HG02970 (cell line): ENCODE measurements around the gene FBLN1.

ENCODE experiments used
- ATAC-seq: cut with Tn5 transposase; IDR thresholded peaks from one replicate; pipeline ENCODE4 v1.9.1; 2021; ENCODE audit warnings: mild to moderate bottlenecking, moderate library complexity, moderate number of reproducible peaks; ENCODE audit not compliant: unreplicated experiment, low FRiP score

FBLN1 gene

DNA sequence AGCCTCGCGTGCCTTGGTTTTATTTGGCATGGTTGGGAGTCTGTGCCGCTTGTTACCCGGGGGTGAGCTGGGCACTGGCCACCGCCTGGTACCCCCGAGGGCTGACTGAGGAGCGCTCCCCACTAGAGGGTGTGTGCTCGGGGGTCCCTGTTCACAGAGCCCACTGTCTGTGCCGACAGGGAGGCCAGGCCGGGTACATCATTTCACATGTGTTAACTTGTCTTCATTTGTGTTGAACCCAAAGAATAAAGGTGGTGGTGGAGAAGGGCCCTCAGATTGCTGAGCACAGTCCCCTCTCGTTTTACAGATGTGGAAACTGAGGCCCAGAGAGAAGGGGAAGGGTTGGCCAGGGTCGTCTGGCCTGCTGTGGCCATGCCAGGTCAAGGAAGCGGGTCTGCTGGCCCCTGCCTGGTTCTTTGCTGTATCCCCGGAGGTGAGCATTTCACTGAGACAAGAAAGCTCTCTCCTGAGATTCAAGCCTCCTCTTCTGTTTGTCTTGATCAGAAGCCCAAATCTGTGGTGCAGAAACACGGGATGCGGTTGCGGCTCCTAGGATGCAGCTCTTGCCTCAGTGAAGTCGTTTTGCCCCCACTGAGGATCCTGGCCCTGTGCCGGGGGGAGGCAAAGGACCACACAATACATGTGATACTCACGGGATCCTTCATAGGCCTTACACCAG, 60.8 kb downstream of the FBLN1 start:
- ATAC-seq, result no peak

DNA sequence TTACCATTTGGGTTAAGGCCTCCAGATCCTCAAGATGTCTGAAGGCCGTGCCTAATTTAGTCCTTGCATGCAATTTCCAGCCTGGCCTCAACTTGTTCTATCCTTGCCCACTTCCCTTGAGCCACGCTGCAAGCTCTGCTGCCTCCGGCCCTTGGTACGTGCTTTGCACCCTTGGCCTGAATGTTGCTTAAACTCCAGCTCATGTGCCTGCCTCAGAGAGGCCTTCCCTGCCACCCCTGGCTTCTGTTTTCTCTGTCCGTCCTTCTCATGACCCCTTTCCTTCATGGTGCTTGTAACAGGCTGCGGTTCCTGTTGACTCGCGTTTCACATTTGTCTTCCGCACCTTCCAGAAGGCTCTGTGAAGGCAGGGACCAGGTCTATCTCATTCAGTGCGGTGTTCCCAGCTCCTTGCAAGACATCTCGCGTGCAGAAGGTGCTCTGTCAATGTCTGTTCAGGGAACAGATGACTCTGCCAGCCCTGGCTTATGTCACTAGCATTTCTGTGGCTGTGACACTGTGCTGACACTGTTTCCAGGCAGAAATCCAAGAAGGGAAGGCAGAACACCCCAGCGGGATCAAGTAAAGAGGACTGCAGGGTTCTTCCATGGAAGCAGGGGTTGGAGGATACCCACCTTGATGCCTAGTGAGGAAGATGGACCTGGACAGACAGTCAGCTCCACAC, 61.8 kb downstream of the FBLN1 start:
- ATAC-seq, result no peak

GRCh38 chr22:45565171-45565570, 62.5 kb downstream of the FBLN1 start:
- no peak for ATAC-seq

- no peak for ATAC-seq
Observed at GRCh38 chr22:45565973-45566372, 63.3 kb downstream of the FBLN1 start.

- no peak for ATAC-seq
Observed at GRCh38 chr22:45568213-45568612, 65.5 kb downstream of the FBLN1 start.

DNA sequence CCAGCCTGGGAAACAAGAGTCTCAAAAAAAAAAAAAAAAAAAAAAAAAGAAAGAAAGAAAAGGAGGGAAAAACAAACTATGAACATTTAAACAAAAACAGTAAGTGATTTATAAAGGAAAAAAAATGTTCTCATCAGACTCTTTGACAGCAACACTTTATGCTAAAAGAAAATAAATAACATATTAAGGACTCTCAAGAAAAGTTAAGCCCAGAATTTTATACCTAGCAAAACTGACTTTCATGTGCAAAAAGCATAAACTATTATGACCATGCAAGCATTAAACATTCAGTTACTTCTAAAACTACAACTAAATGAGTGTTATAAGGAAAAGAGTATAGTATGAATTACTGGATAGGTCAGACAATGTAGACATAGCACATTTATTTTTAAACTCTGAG, 68.4 kb downstream of the FBLN1 start:
- no peak for ATAC-seq

DNA sequence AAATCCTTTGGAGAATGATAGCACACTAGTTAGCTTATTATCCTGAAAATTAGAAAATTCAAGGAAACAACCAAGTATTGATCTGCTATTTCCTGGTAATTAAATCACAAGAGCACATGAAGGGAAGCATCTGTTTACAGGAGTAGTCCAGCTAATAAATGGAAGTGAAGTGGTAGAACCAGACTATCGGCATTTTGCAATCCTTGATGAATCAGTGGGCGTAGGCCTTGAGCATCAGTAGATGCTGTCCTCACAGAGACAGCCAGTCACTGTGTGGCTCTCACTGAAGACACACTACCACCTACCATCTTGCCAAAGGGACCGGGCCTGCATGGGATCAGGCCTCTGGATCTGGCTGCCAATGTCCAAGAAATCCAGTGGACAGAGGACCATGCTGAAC, 69.8 kb downstream of the FBLN1 start:
- ATAC-seq, result no peak

GRCh38 chr22:45574069-45574703, 71.5 kb downstream of the FBLN1 start:
- no peak for ATAC-seq

- ATAC-seq, result no peak
Observed at GRCh38 chr22:45575173-45575572, 72.5 kb downstream of the FBLN1 start.

GRCh38 chr22:45575607-45576272, 73.1 kb downstream of the FBLN1 start:
- ATAC-seq, result no peak

DNA sequence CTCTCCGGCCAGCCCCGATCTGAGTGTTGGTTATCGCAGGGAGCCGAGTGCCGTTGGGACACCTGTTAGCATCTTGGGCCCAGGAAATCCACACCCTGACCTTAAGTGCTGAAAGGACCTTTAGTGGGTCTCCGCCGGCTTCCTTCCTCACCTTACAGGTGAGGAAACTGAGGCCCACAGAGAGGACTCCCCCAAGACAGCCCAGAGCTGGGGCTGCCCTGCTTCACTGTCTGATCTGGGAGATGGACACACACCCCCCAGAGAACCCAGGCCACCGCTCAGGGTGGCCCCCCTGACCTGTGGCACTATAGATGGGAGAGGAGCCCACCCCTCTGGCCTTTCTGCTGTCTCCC, 73.6 kb downstream of the FBLN1 start:
- no peak for ATAC-seq

DNA sequence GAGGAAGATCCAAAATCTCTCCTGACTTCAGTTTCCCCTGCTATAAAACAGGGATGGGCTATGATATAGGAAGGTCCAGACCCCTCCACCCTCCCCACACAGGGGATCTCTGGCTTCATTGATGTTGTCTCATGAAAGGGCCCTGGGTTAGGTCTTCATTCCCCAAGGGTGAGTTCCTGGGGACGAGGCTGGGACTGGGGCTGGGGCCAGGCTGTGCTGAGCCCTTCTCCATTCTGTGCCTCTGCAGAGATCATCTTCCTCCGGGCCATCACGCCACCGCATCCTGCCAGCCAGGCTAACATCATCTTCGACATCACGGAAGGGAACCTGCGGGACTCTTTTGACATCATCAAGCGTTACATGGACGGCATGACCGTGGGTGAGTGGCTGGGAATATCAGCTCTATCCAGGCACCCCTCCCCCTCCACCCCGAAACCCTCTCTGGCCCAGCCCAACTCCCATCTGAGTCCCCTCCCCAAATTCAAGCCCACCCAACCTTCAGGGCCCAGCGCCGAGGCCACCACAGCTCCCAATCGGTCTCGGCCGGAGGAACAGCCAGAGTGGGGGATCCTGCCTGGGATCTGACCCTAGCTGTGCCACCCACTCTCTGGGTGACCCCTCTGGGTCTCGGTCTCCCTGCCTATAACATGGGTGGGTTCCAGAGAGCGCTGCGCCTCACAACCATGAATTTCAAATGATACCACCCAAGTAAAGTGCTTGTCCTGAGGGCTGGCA, 74.2 kb downstream of the FBLN1 start:
- ATAC-seq, result no peak

DNA sequence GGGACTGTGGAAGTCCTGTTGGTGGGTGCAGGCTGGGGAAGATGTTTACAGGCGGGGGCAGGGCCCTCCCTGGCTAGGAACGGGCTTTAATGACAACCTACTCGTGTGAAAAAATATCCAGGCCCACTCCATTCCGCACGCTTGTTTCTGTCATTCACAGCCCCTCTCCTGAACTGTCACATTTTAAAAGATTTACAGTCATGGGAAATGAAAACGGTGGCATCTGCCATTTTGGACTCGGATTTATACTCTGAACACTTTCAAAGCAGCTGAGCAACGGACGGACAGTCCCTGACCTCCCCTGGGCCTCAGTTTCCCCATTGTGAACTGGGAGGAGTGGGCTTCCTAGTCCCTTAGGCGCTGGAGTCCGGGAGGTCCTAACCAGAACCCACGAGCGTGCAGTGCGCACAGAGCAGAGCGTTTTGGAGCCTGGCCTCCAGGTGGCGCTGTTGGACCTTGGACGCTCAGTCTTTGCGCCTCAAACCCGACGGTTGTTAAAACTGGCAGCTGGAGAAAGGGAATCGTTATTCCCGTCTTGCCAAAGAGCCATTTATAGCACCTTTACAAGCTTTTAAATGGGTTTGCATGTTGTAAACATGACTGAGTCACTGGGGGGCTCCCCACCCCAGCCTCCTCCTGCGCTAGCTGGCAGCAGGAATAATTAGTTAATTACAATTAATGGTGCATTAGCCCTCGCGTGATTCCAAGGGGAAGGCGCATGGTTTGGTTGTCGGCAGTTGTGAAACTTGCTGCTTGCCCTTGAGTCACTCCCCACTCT, 75.3 kb downstream of the FBLN1 start:
- ATAC-seq, result no peak

GRCh38 chr22:45578524-45579147, 76.0 kb downstream of the FBLN1 start:
- no peak for ATAC-seq

DNA sequence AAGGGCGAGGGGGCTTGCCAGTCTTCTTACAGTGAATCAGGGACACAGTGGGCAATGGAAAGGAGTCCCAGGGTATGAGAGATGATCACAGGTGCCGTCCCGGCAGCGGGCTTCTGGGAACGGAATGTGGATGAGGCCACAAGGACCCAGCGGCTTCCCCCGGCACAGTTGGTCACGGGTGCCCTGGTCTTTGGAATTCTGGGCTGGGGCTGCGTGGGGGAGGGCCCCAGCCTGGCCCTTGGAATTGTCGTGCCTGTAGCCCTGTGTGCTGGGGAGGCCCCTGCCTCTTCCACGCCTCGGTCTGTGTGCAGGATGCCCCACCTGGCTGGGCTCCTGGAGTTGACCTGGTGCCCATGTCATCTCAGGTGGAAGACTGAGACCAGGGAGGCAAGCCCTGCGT, 76.6 kb downstream of the FBLN1 start:
- no peak for ATAC-seq

- ATAC-seq, result no peak
Observed at GRCh38 chr22:45579806-45580725, 77.4 kb downstream of the FBLN1 start.

DNA sequence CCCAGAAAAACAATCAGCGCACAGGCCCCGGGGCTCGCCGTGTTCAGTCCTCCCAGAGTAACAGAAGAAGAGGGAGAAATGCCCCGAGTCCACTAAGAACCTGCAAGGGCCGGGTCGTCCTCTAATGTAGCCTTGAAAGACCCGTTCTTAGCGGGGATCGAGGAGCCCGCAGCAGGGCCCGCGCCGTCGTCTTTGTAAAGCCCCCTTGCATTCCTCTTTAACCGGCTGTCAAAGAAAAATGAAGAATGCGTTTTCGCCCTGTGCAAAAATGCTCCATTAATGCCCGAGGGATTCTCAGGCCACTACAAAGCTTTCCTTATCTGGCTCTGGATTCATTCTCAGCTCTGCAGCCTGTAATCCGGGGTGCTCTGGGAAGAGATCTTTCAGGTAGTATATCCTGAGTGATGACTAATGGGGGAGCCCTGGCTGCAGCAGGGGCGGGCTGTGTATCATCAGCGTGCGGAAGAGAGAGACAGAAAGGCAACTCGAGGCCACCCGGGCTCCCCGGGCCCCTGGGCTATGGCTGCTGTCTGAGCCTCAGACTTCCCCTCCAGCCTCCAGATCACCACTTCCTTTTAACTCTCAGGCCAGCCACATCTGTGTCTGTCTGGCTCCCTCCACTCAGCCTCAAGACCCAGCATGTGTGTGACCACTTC, 78.2 kb downstream of the FBLN1 start:
- no peak for ATAC-seq

DNA sequence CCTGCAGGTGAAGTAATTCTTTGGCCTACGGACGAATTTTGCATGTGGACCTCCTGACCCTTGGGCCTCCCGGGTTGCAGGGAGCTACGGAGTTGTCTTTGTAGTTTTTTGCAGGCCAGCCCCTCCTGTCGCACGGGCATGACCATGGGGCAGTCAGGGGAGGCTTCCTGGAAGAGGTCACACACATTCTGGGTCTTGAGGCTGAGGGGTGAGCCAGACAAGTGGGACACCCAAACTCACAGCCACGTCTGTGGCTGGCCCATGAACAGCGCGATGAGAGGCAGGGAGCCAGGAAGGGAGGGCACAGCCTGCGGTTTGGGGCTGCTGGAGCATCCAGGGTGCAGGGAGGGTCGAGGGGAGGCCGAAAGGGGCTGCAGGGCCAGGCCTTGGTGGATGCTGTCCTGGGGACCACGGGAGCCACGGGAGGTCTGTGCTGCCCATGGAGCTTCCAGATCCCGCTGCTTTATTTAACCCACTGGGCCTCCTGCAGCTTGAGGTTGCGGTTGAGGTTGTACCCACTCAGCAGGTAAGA, 78.9 kb downstream of the FBLN1 start:
- no peak for ATAC-seq
